ENCODE data around the gene TUBB2A.
"Not testable (repeated sequence)": the region's sequence is repeated elsewhere in the genome, so short reads cannot be mapped to it uniquely, and the experiment has no call there.

DNA sequence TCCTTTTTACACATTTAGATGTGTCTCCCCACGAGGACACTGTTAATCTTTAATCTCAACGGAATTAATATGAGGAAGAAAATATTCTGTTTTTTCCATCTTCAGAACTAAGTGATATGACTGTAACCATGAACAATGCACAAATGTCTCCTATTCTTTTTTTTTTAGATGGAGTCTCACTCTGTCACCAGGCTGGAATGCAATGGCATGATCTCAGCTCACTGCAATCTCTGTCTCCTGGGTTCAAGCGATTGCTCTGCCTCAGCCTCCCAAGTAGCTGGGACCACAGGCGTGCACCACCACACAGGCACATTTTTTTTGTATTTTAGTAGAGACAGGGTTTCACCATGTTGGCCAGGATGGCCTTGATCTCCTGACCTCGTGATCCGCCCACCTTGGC lies 19.5 kb downstream of the TUBB2A start:
- TF ChIP-seq, protein P1, sequence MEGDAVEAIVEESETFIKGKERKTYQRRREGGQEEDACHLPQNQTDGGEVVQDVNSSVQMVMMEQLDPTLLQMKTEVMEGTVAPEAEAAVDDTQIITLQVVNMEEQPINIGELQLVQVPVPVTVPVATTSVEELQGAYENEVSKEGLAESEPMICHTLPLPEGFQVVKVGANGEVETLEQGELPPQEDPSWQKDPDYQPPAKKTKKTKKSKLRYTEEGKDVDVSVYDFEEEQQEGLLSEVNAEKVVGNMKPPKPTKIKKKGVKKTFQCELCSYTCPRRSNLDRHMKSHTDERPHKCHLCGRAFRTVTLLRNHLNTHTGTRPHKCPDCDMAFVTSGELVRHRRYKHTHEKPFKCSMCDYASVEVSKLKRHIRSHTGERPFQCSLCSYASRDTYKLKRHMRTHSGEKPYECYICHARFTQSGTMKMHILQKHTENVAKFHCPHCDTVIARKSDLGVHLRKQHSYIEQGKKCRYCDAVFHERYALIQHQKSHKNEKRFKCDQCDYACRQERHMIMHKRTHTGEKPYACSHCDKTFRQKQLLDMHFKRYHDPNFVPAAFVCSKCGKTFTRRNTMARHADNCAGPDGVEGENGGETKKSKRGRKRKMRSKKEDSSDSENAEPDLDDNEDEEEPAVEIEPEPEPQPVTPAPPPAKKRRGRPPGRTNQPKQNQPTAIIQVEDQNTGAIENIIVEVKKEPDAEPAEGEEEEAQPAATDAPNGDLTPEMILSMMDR (conservative IDR thresholded peaks at IDR 0.05; ENCODE audit: low read depth, low read length) = not testable (repeated sequence)
- TF ChIP-seq EZH2 (IDR thresholded peaks at IDR 0.05; ENCODE audit: borderline replicate concordance, low read depth, low read length, poor library complexity, severe bottlenecking) = not testable (repeated sequence)
